ENCODE data around the gene SCYGR7. TPM values are rescaled to one million over a fixed set of nuclear protein-coding genes. Genes with fewer than 3 reads are reported as not detected.
"Not testable (repeated sequence)": the region's sequence is repeated elsewhere in the genome, so short reads cannot be mapped to it uniquely, and the experiment has no call there.

SCYGR7 gene
- total RNA-seq, 1 donor from 2014 or later: not detected

DNA sequence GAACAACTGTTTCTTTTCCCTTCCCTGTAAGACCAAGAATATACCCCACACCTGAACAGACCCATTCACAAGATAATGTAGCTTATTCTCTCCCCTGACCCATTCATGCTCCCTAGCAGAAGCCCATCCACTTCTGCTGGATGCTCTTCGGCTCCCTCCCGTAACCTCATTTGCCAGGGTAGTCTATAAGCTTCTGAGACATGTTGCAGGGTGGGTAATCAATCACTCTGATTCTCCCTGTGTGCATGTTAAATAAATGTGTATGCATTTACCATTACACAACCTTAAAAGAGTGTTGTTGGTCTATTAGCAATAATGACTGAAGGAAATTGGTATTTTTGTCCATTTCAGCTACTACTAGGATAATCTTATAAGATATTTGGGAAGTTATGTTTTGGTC is 11.6 kb upstream of the SCYGR7 start:
- H3K27me3 ChIP-seq (ENCODE audit: low read depth): peaks cover 23% of the 10 kb centered on the region
- H3K4me3 ChIP-seq: no peak overlapping the region
- H3K36me3 ChIP-seq: no peaks in the 10 kb centered on the region
- no peak overlapping the region for H3K27ac ChIP-seq (replicated peaks)
- intact Hi-C loops (cut with micrococcal nuclease): no loop called here
- TF ChIP-seq, protein P1, sequence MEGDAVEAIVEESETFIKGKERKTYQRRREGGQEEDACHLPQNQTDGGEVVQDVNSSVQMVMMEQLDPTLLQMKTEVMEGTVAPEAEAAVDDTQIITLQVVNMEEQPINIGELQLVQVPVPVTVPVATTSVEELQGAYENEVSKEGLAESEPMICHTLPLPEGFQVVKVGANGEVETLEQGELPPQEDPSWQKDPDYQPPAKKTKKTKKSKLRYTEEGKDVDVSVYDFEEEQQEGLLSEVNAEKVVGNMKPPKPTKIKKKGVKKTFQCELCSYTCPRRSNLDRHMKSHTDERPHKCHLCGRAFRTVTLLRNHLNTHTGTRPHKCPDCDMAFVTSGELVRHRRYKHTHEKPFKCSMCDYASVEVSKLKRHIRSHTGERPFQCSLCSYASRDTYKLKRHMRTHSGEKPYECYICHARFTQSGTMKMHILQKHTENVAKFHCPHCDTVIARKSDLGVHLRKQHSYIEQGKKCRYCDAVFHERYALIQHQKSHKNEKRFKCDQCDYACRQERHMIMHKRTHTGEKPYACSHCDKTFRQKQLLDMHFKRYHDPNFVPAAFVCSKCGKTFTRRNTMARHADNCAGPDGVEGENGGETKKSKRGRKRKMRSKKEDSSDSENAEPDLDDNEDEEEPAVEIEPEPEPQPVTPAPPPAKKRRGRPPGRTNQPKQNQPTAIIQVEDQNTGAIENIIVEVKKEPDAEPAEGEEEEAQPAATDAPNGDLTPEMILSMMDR (IDR thresholded peaks at IDR 0.05; ENCODE audit: borderline replicate concordance): no peak
- peaks cover 9% of the 10 kb centered on the region for H3K4me1 ChIP-seq
- no peaks in the 10 kb centered on the region for H3K9me3 ChIP-seq (replicated peaks)
- no peak for DNase-seq

DNA sequence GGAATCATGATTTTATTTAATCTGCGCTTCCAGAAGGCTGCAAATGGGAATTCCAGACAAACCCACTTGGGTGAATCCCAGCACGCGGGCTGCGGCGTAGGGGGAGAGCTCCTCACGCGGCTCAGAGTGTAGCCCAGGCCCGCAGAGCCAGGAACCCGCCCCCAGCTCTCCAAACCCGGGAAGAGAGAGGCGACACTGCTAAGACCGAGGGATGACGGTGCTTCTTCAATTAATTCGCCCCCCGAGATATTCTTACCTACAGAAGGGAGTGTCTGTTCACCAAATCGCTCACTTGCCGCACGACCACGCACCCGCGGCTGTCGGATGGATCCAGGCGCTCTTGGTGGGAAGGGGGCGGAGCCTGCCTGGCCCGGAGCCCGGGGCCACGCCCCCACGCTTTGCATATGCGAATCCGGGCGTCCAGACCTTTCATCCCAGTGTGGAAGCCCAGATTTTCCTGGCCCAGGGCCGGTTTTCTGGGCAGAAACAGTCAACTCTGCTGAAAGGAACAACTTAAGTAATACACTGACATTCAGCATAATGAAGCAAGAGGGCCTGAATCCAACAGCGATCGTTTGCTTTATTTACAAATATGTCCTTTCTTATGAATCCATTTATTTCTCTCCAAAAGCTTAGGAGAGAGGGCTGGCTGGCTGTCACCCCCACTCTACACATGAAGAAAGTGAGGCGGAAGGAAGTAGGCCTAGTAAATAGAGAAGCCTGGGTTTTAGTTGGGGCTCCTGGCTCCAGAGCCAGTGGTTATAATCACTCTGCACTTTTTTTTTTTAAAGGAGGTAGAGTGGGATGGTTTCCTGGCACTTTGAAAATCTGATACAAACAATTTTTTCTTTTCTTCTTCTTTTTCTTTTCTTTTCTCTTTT is 10.2 kb upstream of the SCYGR7 start, which contains the start of gene SLC19A3:
TSS of gene SLC19A3 (minus strand) at position 342 of the 881 bp plus-strand sequence. CDS start 15,710 bp downstream, outside the sequence.
- Histone ChIP-seq H3K9me3 (replicated peaks) (no peaks in the 10 kb centered on the region), H3K36me3 (no peaks in the 10 kb centered on the region), H3K27ac (replicated peaks) (peak within 1 kb of the TSS; percentile 56), H3K4me1 (peaks cover 9% of the 10 kb centered on the region), H3K27me3 (ENCODE audit: low read depth) (peaks cover 30% of the 10 kb centered on the region), H3K4me3 (peak within 1 kb of the TSS; percentile 59)
- intact Hi-C loops (cut with micrococcal nuclease): no loop called here
- peak; percentile 86 for DNase-seq
- TF ChIP-seq, protein P1 (IDR thresholded peaks at IDR 0.05; ENCODE audit: borderline replicate concordance): no peak

DNA sequence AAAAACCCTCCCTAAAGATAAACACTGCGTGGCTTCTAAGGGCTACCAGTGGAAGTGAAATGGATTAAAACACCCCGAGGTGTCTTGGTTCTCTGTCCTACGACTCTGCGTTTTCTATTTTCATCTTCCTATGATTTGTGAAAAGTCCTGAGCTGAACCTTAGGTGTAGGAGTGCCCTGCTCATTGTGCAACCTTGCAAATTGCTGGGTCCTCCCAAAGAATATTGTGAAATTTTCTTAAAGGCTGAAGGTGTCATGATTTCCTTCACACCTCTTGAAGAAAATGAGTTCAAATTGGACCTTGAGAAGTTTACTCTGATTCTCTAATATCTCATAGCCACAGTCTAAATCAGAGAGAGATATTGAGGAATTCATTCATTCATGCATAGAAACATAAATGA is 8.5 kb upstream of the SCYGR7 start:
- Histone ChIP-seq H3K4me1 (peaks cover 9% of the 10 kb centered on the region), H3K9me3 (replicated peaks) (no peaks in the 10 kb centered on the region), H3K4me3 (no peak overlapping the region), H3K27ac (replicated peaks) (no peak overlapping the region), H3K27me3 (ENCODE audit: low read depth) (peaks cover 42% of the 10 kb centered on the region), H3K36me3 (no peaks in the 10 kb centered on the region)
- no peak for DNase-seq
- intact Hi-C loops (cut with micrococcal nuclease): no loop called here
- TF ChIP-seq, protein P1 (IDR thresholded peaks at IDR 0.05; ENCODE audit: borderline replicate concordance): no peak

DNA sequence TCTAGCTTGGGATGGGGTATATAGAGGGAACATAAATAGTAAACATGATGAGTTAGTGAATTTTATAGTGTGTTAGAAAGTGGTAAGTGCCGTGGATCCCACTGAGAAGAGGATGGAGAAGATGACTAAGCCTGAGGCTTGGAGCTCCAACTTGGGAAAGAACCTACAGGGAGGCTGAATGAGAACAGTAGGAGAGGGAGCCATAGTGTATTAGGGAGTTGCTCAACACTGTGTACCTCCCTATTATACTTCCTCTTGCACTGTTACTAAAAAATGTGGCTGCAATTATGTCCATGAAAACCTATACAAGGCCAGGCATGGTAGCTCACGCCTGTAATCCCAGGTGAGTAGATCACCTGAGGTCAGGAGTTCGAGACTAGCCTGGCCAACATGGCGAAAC is 7.5 kb upstream of the SCYGR7 start:
- intact Hi-C loops (cut with micrococcal nuclease): no loop called here
- Histone ChIP-seq H3K36me3 (no peaks in the 10 kb centered on the region), H3K9me3 (replicated peaks) (no peaks in the 10 kb centered on the region), H3K27ac (replicated peaks) (no peak overlapping the region), H3K4me1 (peaks cover 9% of the 10 kb centered on the region), H3K4me3 (no peak overlapping the region), H3K27me3 (ENCODE audit: low read depth) (peaks cover 49% of the 10 kb centered on the region)
- TF ChIP-seq, protein P1 (IDR thresholded peaks at IDR 0.05; ENCODE audit: borderline replicate concordance): no peak
- no peak for DNase-seq

DNA sequence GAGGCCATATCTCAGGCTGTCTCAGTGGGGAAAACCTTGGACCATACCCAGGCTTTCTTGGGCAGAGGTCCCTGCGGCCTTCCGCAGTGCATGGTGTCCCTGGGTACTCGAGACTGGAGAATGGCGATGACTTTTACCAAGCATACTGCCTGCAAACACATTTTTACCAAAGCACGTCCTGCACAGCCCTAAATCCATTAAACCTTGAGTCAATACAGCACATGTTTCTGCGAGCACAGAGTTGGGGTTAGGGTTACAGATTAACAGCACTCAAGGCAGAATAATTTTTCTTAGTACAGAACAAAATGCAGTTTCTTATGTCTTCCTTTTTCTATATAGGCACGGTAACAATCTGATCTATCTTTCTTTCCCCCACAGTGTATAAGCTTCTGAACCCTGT is 5.3 kb upstream of the SCYGR7 start:
- H3K9me3 ChIP-seq (replicated peaks); DNase-seq; H3K36me3 ChIP-seq; H3K4me3 ChIP-seq; H3K4me1 ChIP-seq; H3K27ac ChIP-seq (replicated peaks); intact Hi-C loops (cut with micrococcal nuclease): not testable (repeated sequence)
- H3K27me3 ChIP-seq (ENCODE audit: low read depth): peaks cover 64% of the 10 kb centered on the region

DNA sequence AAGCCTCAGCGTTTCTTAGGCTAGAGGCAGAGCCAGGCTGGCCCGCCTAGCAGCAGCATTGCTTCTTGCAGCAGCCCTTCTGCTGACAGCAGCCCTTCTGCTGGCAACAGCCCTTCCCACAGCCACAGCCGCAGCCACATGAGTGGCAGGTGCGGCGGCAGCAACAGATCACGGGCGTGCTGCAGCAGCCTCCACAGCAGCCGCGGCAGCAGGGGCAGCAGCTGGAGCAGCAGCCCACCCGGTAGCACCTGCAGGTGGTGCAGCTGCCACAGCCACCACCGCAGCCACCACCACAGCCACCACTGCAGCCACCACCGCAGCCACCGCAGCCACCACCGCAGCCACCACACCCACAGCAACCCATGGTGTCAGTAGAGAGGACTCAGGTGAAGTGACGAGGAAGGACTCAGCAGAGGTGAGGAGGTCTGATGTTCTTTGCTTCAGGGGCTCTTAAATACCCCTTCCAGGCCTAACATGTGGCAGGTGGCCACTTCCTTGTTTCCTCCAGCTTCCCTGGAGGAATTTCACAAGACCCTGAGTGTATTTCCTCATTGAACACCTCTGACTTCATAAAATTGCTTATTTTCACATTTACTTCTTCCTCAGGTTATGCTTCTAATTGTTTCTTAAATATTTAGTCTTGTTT is 3.6 kb upstream of the SCYGR7 start, which contains the start of gene SCYGR6:
TSS of gene SCYGR6 (minus strand) at position 364 of the 646 bp plus-strand sequence. CDS start at position 364, 0 bp downstream.
- H3K27ac ChIP-seq (replicated peaks): no peak within 1 kb of the TSS
- H3K4me1 ChIP-seq: no peaks in the 10 kb centered on the region
- peaks cover 64% of the 10 kb centered on the region for H3K27me3 ChIP-seq (ENCODE audit: low read depth)
- no peaks in the 10 kb centered on the region for H3K36me3 ChIP-seq
- TF ChIP-seq, protein P1 (IDR thresholded peaks at IDR 0.05; ENCODE audit: borderline replicate concordance): no peak
- no peak for DNase-seq
- no peaks in the 10 kb centered on the region for H3K9me3 ChIP-seq (replicated peaks)
- H3K4me3 ChIP-seq: no peak within 1 kb of the TSS
- intact Hi-C loops (cut with micrococcal nuclease): no loop called here

Data from left ventricle myocardium inferior (tissue), 1 donor.